Osteoblast (primary cell): ENCODE results near the gene RPS6KA2. TPM values are rescaled to one million over a fixed set of nuclear protein-coding genes. Genes with fewer than 3 reads are reported as not detected.

Source experiments
- DNase-seq: peaks from one replicate; pipeline ENCODE4 v3.0.0; 2011; ENCODE audit warnings: low spot score, mixed read lengths; ENCODE audit not compliant: insufficient read length; ENCODE audit errors: missing footprints
- H2AFZ ChIP-seq: 2 replicates; pipeline ENCODE4 v1.6.0; 2011; ENCODE audit warnings: mild to moderate bottlenecking, low read length
- H3K27ac ChIP-seq: 2 replicates; pipeline ENCODE4 v1.5.1; 2011; ENCODE audit warnings: mild to moderate bottlenecking, low read depth, low read length, moderate library complexity
- H3K27me3 ChIP-seq: 2 replicates; pipeline ENCODE4 v1.6.0; 2012; ENCODE audit warnings: mild to moderate bottlenecking, control low read depth, inconsistent platforms, low read length, moderate library complexity; ENCODE audit not compliant: insufficient read depth
- H3K36me3 ChIP-seq: 2 replicates; pipeline ENCODE4 v1.5.1; 2011; ENCODE audit warnings: mild to moderate bottlenecking, low read length, control low read depth, moderate library complexity; ENCODE audit not compliant: insufficient read depth
- H3K4me1 ChIP-seq: 2 replicates; pipeline ENCODE4 v1.5.1; 2011; ENCODE audit warnings: mild to moderate bottlenecking, low read length, control low read depth, moderate library complexity; ENCODE audit not compliant: insufficient read depth
- H3K4me2 ChIP-seq: 2 replicates; pipeline ENCODE4 v1.6.0; 2011; ENCODE audit warnings: mild to moderate bottlenecking, low read length; ENCODE audit not compliant: insufficient read depth
- H3K4me3 ChIP-seq: fragments of 200-600 bp; sonication (generic); 3 replicates; pipeline ENCODE4 v1.5.1; 2012; ENCODE audit warnings: mild to moderate bottlenecking, low read length, inconsistent platforms; ENCODE audit not compliant: insufficient read depth
- H3K79me2 ChIP-seq: 2 replicates; pipeline ENCODE4 v1.6.0; 2012; ENCODE audit warnings: mild to moderate bottlenecking, low read length, control low read depth, inconsistent platforms; ENCODE audit not compliant: insufficient read depth
- H3K9me3 ChIP-seq: 2 replicates; pipeline ENCODE4 v1.5.1; 2011; ENCODE audit warnings: low read depth, low read length, control low read depth
- H4K20me1 ChIP-seq: 2 replicates; pipeline ENCODE4 v1.6.0; 2012; ENCODE audit warnings: mild to moderate bottlenecking, low read length, control low read depth; ENCODE audit not compliant: insufficient read depth
- total RNA-seq: library from RNA; depleted of rRNA; stranded (reverse); fragments of >200 nt; gene quantifications from 2 replicates; pipeline ENCODE4 v1.2.3, GENCODE V29; 2012
- TF ChIP-seq, protein P1 (sequence below): IDR thresholded peaks from 2 replicates; pipeline ENCODE4 v1.5.1; 2011; ENCODE audit warnings: mild to moderate bottlenecking, low read depth, low read length, moderate library complexity; ENCODE audit errors: extremely low read depth

The RPS6KA2 gene
- total RNA-seq, 1 donor, result 113 TPM

DNA sequence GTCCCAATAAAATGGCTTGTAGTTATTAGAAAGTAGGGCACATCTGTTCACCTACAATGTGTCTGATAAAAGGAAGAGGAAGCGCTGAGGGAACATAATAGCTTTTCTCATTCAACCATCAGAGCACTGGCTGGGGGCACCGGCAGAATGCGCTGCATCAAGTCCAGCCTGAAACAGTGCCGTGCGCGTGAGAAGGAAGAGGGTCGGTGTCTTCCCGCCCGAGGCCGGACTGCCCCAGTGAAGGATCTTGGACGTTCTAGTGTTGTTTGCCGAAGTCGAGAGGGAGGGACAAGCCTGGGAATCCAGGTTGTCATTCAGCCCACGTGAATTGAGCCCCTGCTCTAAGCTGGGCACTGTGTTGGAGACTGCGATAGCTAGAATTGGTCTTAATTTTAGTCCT lies 182.6 kb downstream of the RPS6KA2 start:
- Histone ChIP-seq H3K4me2 (no peak overlapping the region), H3K27me3 (no peaks in the 10 kb centered on the region), H3K9me3 (no peaks in the 10 kb centered on the region), H3K36me3 (peaks cover 15% of the 10 kb centered on the region), H3K27ac (no peak overlapping the region), H2AFZ (no peak overlapping the region), H3K79me2 (no peaks in the 10 kb centered on the region), H3K4me1 (no peaks in the 10 kb centered on the region), H3K4me3 (no peak overlapping the region), H4K20me1 (no peaks in the 10 kb centered on the region)
- no peak for DNase-seq
- TF ChIP-seq, protein P1, sequence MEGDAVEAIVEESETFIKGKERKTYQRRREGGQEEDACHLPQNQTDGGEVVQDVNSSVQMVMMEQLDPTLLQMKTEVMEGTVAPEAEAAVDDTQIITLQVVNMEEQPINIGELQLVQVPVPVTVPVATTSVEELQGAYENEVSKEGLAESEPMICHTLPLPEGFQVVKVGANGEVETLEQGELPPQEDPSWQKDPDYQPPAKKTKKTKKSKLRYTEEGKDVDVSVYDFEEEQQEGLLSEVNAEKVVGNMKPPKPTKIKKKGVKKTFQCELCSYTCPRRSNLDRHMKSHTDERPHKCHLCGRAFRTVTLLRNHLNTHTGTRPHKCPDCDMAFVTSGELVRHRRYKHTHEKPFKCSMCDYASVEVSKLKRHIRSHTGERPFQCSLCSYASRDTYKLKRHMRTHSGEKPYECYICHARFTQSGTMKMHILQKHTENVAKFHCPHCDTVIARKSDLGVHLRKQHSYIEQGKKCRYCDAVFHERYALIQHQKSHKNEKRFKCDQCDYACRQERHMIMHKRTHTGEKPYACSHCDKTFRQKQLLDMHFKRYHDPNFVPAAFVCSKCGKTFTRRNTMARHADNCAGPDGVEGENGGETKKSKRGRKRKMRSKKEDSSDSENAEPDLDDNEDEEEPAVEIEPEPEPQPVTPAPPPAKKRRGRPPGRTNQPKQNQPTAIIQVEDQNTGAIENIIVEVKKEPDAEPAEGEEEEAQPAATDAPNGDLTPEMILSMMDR, result no peak

DNA sequence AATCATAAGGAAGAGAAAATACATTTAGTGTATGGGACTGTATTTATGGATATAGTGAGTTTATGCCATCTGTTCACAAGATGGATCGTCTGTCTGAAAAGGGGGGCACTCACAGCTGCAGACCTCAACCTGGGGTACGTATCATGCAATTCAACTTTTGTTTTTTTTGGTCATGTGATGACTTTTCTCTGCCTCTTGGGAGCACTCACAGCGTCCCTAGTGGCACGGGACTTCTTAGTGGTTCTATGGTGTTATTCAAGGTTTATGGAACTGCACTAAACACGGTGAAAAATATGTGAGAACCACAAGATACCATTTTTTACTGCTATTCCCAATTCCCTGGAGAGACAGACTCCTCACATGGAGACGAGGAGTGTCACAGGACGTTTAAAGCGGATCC lies 183.9 kb downstream of the RPS6KA2 start:
- H2AFZ ChIP-seq, result no peak overlapping the region
- H3K4me1 ChIP-seq, result no peaks in the 10 kb centered on the region
- TF ChIP-seq, protein P1, result no peak
- no peaks in the 10 kb centered on the region for H3K9me3 ChIP-seq
- no peaks in the 10 kb centered on the region for H3K79me2 ChIP-seq
- H3K4me3 ChIP-seq, result no peak overlapping the region
- H4K20me1 ChIP-seq, result no peaks in the 10 kb centered on the region
- peaks cover 5% of the 10 kb centered on the region for H3K36me3 ChIP-seq
- H3K27ac ChIP-seq, result no peak overlapping the region
- DNase-seq, result no peak
- no peaks in the 10 kb centered on the region for H3K27me3 ChIP-seq
- H3K4me2 ChIP-seq, result no peak overlapping the region

DNA sequence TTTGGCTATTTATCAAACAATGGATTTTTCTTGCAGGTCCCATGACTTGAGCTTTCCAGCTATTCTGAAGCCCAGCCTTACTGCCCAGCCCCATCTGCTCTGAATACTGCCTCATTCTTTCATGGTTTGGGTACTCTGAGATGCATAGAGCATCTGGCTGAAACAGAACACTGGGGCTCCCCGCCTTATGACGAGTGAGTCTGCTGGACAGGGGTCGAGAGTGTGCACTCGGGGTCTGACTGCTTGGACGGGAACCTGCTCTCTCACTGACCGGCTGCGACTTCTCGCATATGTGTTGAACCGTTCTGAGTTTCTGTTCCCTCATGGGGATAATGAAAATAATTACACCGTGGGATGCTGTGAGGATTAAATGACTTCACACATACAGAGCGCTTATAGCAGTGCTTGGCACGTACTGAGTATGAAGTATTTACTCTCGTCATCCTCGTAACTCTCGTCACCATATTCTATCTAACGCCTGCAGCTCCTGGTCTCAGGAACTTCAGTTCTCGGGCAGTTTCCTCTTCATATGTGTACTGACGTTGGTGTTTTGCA lies 184.8 kb downstream of the RPS6KA2 start:
- Histone ChIP-seq H3K27ac (no peak overlapping the region), H3K79me2 (no peaks in the 10 kb centered on the region), H3K4me1 (no peaks in the 10 kb centered on the region), H2AFZ (no peak overlapping the region), H3K27me3 (no peaks in the 10 kb centered on the region), H3K9me3 (no peaks in the 10 kb centered on the region), H3K4me2 (no peak overlapping the region), H3K36me3 (peaks cover 5% of the 10 kb centered on the region), H3K4me3 (no peak overlapping the region), H4K20me1 (no peaks in the 10 kb centered on the region)
- no peak for DNase-seq
- TF ChIP-seq, protein P1, result no peak

DNA sequence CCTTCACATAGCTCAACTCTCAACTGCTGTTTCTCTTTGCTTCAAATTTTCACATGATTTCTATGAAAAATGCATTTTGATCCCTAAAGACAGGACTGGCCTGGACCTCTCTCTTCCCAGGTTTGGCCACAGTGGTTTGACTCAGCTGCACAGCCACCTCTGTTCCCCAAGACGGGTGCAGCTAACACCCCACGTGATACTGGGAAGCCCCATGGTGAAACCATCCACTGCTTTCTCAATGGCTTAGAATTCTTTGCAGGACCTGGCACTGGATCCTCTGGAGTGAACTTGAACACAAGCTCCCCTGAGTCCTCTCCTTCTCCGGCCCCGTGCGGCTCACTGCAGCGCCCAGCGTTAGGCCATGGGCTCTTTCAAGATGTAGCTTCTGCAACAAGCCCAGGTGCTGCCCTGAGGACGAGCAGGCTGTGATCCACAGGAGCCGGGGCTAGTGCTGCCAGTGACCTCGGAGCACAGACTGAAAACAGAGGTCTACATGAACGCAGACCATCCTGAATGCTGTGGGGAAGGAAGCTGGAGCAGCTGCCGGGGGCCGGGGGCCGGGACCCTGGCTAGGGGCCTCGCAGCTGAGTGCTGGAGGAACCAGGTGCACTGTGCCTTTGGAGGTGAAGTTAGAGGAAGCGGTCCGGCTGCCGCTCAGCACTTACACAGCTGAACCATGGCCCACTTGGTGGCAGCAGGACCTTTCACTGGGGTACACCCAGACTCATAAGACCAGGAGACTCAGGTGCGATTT lies 185.5 kb downstream of the RPS6KA2 start:
- TF ChIP-seq, protein P1, result no peak
- Histone ChIP-seq H3K9me3 (no peaks in the 10 kb centered on the region), H4K20me1 (no peaks in the 10 kb centered on the region), H3K4me3 (no peak overlapping the region), H3K36me3 (peaks cover 5% of the 10 kb centered on the region), H3K79me2 (no peaks in the 10 kb centered on the region), H3K27ac (no peak overlapping the region), H2AFZ (no peak overlapping the region), H3K4me1 (no peaks in the 10 kb centered on the region), H3K27me3 (no peaks in the 10 kb centered on the region), H3K4me2 (no peak overlapping the region)
- no peak for DNase-seq
